KOPT-K1 (cell line): ENCODE data around the gene COL8A1.
"Not testable (repeated sequence)": the region's sequence is repeated elsewhere in the genome, so short reads cannot be mapped to it uniquely, and the experiment has no call there.

Experiments used
- H3K27ac ChIP-seq: fragments of 200-600 bp; sonication (generic); 2 replicates; pipeline ENCODE4 v1.5.1; 2016; ENCODE audit warnings: antibody characterized with exemption, mild to moderate bottlenecking, low read depth, low read length; ENCODE audit not compliant: poor library complexity, severe bottlenecking
- H3K36me3 ChIP-seq: fragments of 200-600 bp; sonication (generic); 2 replicates; pipeline ENCODE4 v1.5.1; 2017; ENCODE audit warnings: antibody characterized with exemption, mild to moderate bottlenecking, low read length, moderate library complexity; ENCODE audit not compliant: insufficient read depth
- H3K9me3 ChIP-seq: fragments of 200-600 bp; sonication (generic); 2 replicates; pipeline ENCODE4 v1.5.1; 2017; ENCODE audit warnings: antibody characterized with exemption, low read length, mild to moderate bottlenecking; ENCODE audit not compliant: insufficient read depth, poor library complexity, severe bottlenecking

Gene COL8A1

GRCh38 chr3:99730870-99731269 is 92.5 kb downstream of the COL8A1 start:
- no peak overlapping the region for H3K27ac ChIP-seq
- no peaks in the 10 kb centered on the region for H3K36me3 ChIP-seq
- H3K9me3 ChIP-seq = no peaks in the 10 kb centered on the region

- no peaks in the 10 kb centered on the region for H3K36me3 ChIP-seq
- H3K27ac ChIP-seq = no peak overlapping the region
- H3K9me3 ChIP-seq = no peaks in the 10 kb centered on the region
Measured at GRCh38 chr3:99731499-99731898, 93.1 kb downstream of the COL8A1 start.

GRCh38 chr3:99740371-99740770 is 102.0 kb downstream of the COL8A1 start:
- not testable (repeated sequence) for H3K9me3 ChIP-seq, H3K27ac ChIP-seq, H3K36me3 ChIP-seq

GRCh38 chr3:99741588-99741987 is 103.2 kb downstream of the COL8A1 start:
- H3K9me3 ChIP-seq = peaks cover 7% of the 10 kb centered on the region
- no peak overlapping the region for H3K27ac ChIP-seq
- H3K36me3 ChIP-seq = no peaks in the 10 kb centered on the region

- H3K27ac ChIP-seq = no peak overlapping the region
- no peaks in the 10 kb centered on the region for H3K9me3 ChIP-seq
- H3K36me3 ChIP-seq = no peaks in the 10 kb centered on the region
Measured at GRCh38 chr3:99747915-99748314, 109.5 kb downstream of the COL8A1 start.

- Histone ChIP-seq H3K9me3 (no peaks in the 10 kb centered on the region), H3K27ac (no peak overlapping the region), H3K36me3 (no peaks in the 10 kb centered on the region)
Measured at GRCh38 chr3:99751649-99752048, 113.3 kb downstream of the COL8A1 start.

GRCh38 chr3:99753268-99753975 is 115.0 kb downstream of the COL8A1 start:
- Histone ChIP-seq H3K9me3 (no peaks in the 10 kb centered on the region), H3K27ac (no peak overlapping the region), H3K36me3 (no peaks in the 10 kb centered on the region)

GRCh38 chr3:99755831-99756230 is 117.4 kb downstream of the COL8A1 start:
- no peaks in the 10 kb centered on the region for H3K36me3 ChIP-seq
- no peak overlapping the region for H3K27ac ChIP-seq
- no peaks in the 10 kb centered on the region for H3K9me3 ChIP-seq

GRCh38 chr3:99757966-99758365 is 119.6 kb downstream of the COL8A1 start:
- Histone ChIP-seq H3K36me3 (no peaks in the 10 kb centered on the region), H3K9me3 (no peaks in the 10 kb centered on the region), H3K27ac (no peak overlapping the region)

- Histone ChIP-seq H3K9me3 (no peaks in the 10 kb centered on the region), H3K36me3 (no peaks in the 10 kb centered on the region), H3K27ac (no peak overlapping the region)
Measured at GRCh38 chr3:99758502-99759177, 120.2 kb downstream of the COL8A1 start.

GRCh38 chr3:99760031-99760430 is 121.6 kb downstream of the COL8A1 start:
- no peak overlapping the region for H3K27ac ChIP-seq
- no peaks in the 10 kb centered on the region for H3K9me3 ChIP-seq
- H3K36me3 ChIP-seq = no peaks in the 10 kb centered on the region

GRCh38 chr3:99760629-99761028 is 122.2 kb downstream of the COL8A1 start:
- no peak overlapping the region for H3K27ac ChIP-seq
- H3K36me3 ChIP-seq = no peaks in the 10 kb centered on the region
- H3K9me3 ChIP-seq = no peaks in the 10 kb centered on the region

- Histone ChIP-seq H3K27ac (no peak overlapping the region), H3K36me3 (no peaks in the 10 kb centered on the region), H3K9me3 (no peaks in the 10 kb centered on the region)
Measured at GRCh38 chr3:99761415-99762165, 123.2 kb downstream of the COL8A1 start.

- Histone ChIP-seq H3K9me3 (no peaks in the 10 kb centered on the region), H3K27ac (no peak overlapping the region), H3K36me3 (no peaks in the 10 kb centered on the region)
Measured at GRCh38 chr3:99762901-99763300, 124.5 kb downstream of the COL8A1 start.

- Histone ChIP-seq H3K36me3 (no peaks in the 10 kb centered on the region), H3K9me3 (no peaks in the 10 kb centered on the region), H3K27ac (no peak overlapping the region)
Measured at GRCh38 chr3:99764377-99764776, 126.0 kb downstream of the COL8A1 start.
